Liver (tissue), 9 donors: ENCODE data around the gene FBXO38. TPM values are rescaled to one million over a fixed set of nuclear protein-coding genes. Genes with fewer than 3 reads are reported as not detected.

ENCODE experiments used
- DNase-seq: peaks from one replicate; pipeline ENCODE4 v3.0.0-alpha.2; 2017; ENCODE audit warnings: low spot score
- H3K27ac ChIP-seq, 2 donors: one replicate each; pipeline ENCODE4 v1.7.0; 2013; ENCODE audit warnings: inconsistent platforms in 2 of 2, low read length in 2 of 2, control low read depth in 1 of 2, low read depth in 1 of 2, mild to moderate bottlenecking in 1 of 2
- H3K27me3 ChIP-seq, 4 donors: one replicate each; pipeline versions ENCODE4 v1.6.1 to v1.7.0; 2013; ENCODE audit warnings: low read length in 3 of 4, inconsistent platforms in 1 of 4, mild to moderate bottlenecking in 1 of 4, moderate library complexity in 1 of 4; ENCODE audit not compliant: control insufficient read depth in 4 of 4, insufficient read depth in 4 of 4
- H3K36me3 ChIP-seq, 4 donors: one replicate each; pipeline versions ENCODE4 v1.6.1 to v1.7.0; 2013; ENCODE audit warnings: low read length in 3 of 4, mild to moderate bottlenecking in 3 of 4, low read depth in 1 of 4, moderate library complexity in 1 of 4; ENCODE audit not compliant: control insufficient read depth in 4 of 4, insufficient read depth in 3 of 4
- H3K4me1 ChIP-seq, 4 donors: one replicate each; pipeline versions ENCODE4 v1.6.1 to v1.7.0; 2013; ENCODE audit warnings: low read length in 3 of 4, mild to moderate bottlenecking in 3 of 4, moderate library complexity in 1 of 4; ENCODE audit not compliant: control insufficient read depth in 4 of 4, insufficient read depth in 4 of 4
- H3K4me3 ChIP-seq, 3 donors: one replicate each; pipeline versions ENCODE4 v1.6.1 to v1.7.0; 2013; ENCODE audit warnings: low read length in 3 of 3, control low read depth in 1 of 3, low read depth in 1 of 3, mild to moderate bottlenecking in 1 of 3
- H3K9ac ChIP-seq, 2 donors: one replicate each; pipeline ENCODE4 v1.7.0; 2013; ENCODE audit warnings: low read length in 2 of 2, mild to moderate bottlenecking in 2 of 2, moderate library complexity in 2 of 2, control low read depth in 1 of 2, low read depth in 1 of 2
- H3K9me3 ChIP-seq, 4 donors: one replicate each; pipeline versions ENCODE4 v1.6.1 to v1.7.0; 2013; ENCODE audit warnings: low read length in 3 of 4; ENCODE audit not compliant: control insufficient read depth in 4 of 4
- ATF3 ChIP-seq: IDR thresholded peaks from 2 replicates; pipeline ENCODE4 v1.6.1; 2016; ENCODE audit warnings: antibody characterized with exemption
- CTCF ChIP-seq: fragments of 150-350 bp; IDR thresholded peaks from 2 replicates; pipeline ENCODE4 v1.5.1; 2017; ENCODE audit warnings: improper control_type of control experiment, low read depth, low read length; ENCODE audit not compliant: missing input control
- EGR1 ChIP-seq, 2 donors: IDR thresholded peaks; 2 replicates each; pipeline ENCODE4 v1.6.1; 2016 to 2018; ENCODE audit warnings: antibody characterized with exemption in 2 of 2, low read depth in 2 of 2
- FOXA1 ChIP-seq: IDR thresholded peaks from 2 replicates; pipeline ENCODE4 v1.6.1; 2016; ENCODE audit warnings: antibody characterized with exemption
- FOXA2 ChIP-seq: IDR thresholded peaks from 2 replicates; pipeline ENCODE4 v1.6.1; 2016; ENCODE audit warnings: antibody characterized with exemption
- GABPA ChIP-seq, 2 donors: IDR thresholded peaks in 1 of 2; conservative IDR thresholded peaks in 1 of 2; 2 replicates each; pipeline ENCODE4 v1.6.1; 2016; ENCODE audit warnings: antibody characterized with exemption in 2 of 2, mild to moderate bottlenecking in 1 of 2, moderate library complexity in 1 of 2
- HNF4A ChIP-seq, 2 donors: conservative IDR thresholded peaks; 2 replicates each; pipeline ENCODE4 v1.6.1; 2016; ENCODE audit warnings: antibody characterized with exemption in 2 of 2, mild to moderate bottlenecking in 2 of 2
- HNF4G ChIP-seq: IDR thresholded peaks from 2 replicates; pipeline ENCODE4 v1.6.1; 2016; ENCODE audit warnings: antibody characterized with exemption
- JUND ChIP-seq, 2 donors: IDR thresholded peaks; 2 replicates each; pipeline ENCODE4 v1.6.1; 2016; ENCODE audit warnings: antibody characterized with exemption in 2 of 2
- MAX ChIP-seq: IDR thresholded peaks from 2 replicates; pipeline ENCODE4 v1.6.1; 2016; ENCODE audit warnings: antibody characterized with exemption
- NR2F2 ChIP-seq: IDR thresholded peaks from 2 replicates; pipeline ENCODE4 v1.6.1; 2016; ENCODE audit warnings: antibody characterized with exemption
- RAD21 ChIP-seq, 2 donors: IDR thresholded peaks; 2 replicates each; pipeline ENCODE4 v1.6.1; 2016; ENCODE audit warnings: antibody characterized with exemption in 2 of 2, mild to moderate bottlenecking in 2 of 2
- REST ChIP-seq: IDR thresholded peaks from 2 replicates; pipeline ENCODE4 v1.6.1; 2016; ENCODE audit warnings: antibody characterized with exemption, mild to moderate bottlenecking
- RXRA ChIP-seq, 2 donors: IDR thresholded peaks; 2 replicates each; pipeline ENCODE4 v1.6.1; 2017 to 2018; ENCODE audit warnings: antibody characterized with exemption in 2 of 2, mild to moderate bottlenecking in 1 of 2
- SP1 ChIP-seq: IDR thresholded peaks from 2 replicates; pipeline ENCODE4 v1.6.1; 2018; ENCODE audit warnings: antibody characterized with exemption, mild to moderate bottlenecking
- TAF1 ChIP-seq: conservative IDR thresholded peaks from 2 replicates; pipeline ENCODE4 v1.6.1; 2016; ENCODE audit warnings: antibody characterized with exemption, mild to moderate bottlenecking
- YY1 ChIP-seq: IDR thresholded peaks from 2 replicates; pipeline ENCODE4 v1.6.1; 2016; ENCODE audit warnings: antibody characterized with exemption, mild to moderate bottlenecking
- ZBTB33 ChIP-seq: IDR thresholded peaks from 2 replicates; pipeline ENCODE4 v1.6.1; 2016; ENCODE audit warnings: antibody characterized with exemption
- WGBS: extraction: QIAGEN DNeasy Blood & Tissue Kit; methylation state at CpG from one replicate; pipeline ENCODE4 v1.1.7; 2013; 5-methylcytosine and 5-hydroxymethylcytosine counted together
- polyA plus RNA-seq, 2 donors: library from polyadenylated mRNA; stranded (reverse) in 1 of 2; unstranded in 1 of 2; fragments of 200-250 nt in 1 of 2; fragments of >200 nt in 1 of 2; fragmentation: Nextera tagmentation in 1 of 2; extraction: Ambion mirVana in 1 of 2; gene quantifications; one replicate each; pipeline versions ENCODE4 v1.2.1 to v1.2.3, GENCODE V29; 2013 to 2015
- total RNA-seq, 2 donors: library from RNA; depleted of rRNA; stranded (reverse); fragments of >200 nt; gene quantifications; one replicate each; pipeline ENCODE4 v1.2.3, GENCODE V29; 2014
- donor health status: healthy.
- donor health status: healthy.
- donor health status: healthy.
- donor health status: healthy.
- donor health status: healthy.

FBXO38 gene
- total and polyA plus RNA-seq, 4 donors, result 8.2 to 40.9 (median 25.3) TPM

GRCh38 chr5:148471379-148471778, 87.6 kb downstream of the FBXO38 start:
- Histone ChIP-seq H3K36me3 (no peaks in the 10 kb centered on the region), H3K27ac (no peak overlapping the region), H3K4me1 (peaks cover 0 to 5% (median under 1%) of the 10 kb centered on the region in 4 donors), H3K4me3 (no peak overlapping the region), H3K27me3 (no peaks in the 10 kb centered on the region), H3K9ac (no peak overlapping the region), H3K9me3 (no peaks in the 10 kb centered on the region)
- TF ChIP-seq FOXA2 (no peak), CTCF (no peak), JUND (IDR thresholded peaks at IDR 0.05) (no peak), RAD21 (IDR thresholded peaks at IDR 0.05) (no peak), EGR1 (IDR thresholded peaks at IDR 0.05; ENCODE audit: low read depth in 2 of 2) (no peak), TAF1 (no peak), FOXA1 (no peak), HNF4A (conservative IDR thresholded peaks at IDR 0.05) (no peak), ZBTB33 (no peak), ATF3 (no peak), HNF4G (no peak), RXRA (IDR thresholded peaks at IDR 0.05) (no peak), REST (no peak), SP1 (no peak), YY1 (no peak), MAX (no peak), GABPA (IDR thresholded peaks at IDR 0.05 in 1 of 2, conservative IDR thresholded peaks at IDR 0.05 in 1 of 2) (no peak), NR2F2 (no peak)
- whole genome bisulfite sequencing, result 89% methylated on average over 2 of the region's 2 CpGs
- no peak for DNase-seq
